ENCODE measurements around the gene ZNF652.
A peak's percentile ranks its signal among the peaks of the same experiment; 100 is the strongest.
"Not testable (repeated sequence)": the region's sequence is repeated elsewhere in the genome, so short reads cannot be mapped to it uniquely, and the experiment has no call there.

The ZNF652 gene

GRCh38 chr17:49361902-49362722 lies at the start of gene ZNF652:
Gene ZNF652, minus strand, starts transcription at chr17:49362250. Its CDS starts 44,525 bp downstream, at chr17:49317725.
- DNase-seq (ENCODE audit: low spot score) = peak; percentile 98

DNA sequence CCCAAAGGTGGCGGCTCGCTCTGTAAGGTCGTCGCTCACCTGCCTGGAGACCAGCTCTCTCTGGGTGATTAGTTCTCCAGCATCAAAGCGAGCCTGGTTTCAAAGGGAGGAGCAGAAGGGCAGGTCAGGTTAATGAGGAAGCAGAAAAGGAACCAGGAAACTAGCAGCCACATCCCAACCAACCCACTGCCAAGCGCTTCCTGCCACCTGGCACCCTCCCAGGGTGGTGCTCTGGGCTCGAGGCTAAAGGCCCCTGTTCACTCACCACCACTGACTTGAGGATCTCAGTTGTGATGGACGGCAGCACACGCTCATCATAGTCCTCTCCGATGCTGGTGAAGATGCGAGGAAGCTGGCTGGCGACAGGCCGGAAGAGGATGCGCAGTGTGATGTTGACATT lies 47.0 kb upstream of the ZNF652 start:
- DNase-seq (ENCODE audit: low spot score) = no peak

- peak; percentile 92 for DNase-seq (ENCODE audit: low spot score)
Observed at GRCh38 chr17:49407981-49408501, 46.0 kb upstream of the ZNF652 start.

GRCh38 chr17:49407086-49407485 lies 45.0 kb upstream of the ZNF652 start:
- DNase-seq (ENCODE audit: low spot score) = no peak

- DNase-seq (ENCODE audit: low spot score) = no peak
Observed at GRCh38 chr17:49406421-49407061, 44.5 kb upstream of the ZNF652 start.

DNA sequence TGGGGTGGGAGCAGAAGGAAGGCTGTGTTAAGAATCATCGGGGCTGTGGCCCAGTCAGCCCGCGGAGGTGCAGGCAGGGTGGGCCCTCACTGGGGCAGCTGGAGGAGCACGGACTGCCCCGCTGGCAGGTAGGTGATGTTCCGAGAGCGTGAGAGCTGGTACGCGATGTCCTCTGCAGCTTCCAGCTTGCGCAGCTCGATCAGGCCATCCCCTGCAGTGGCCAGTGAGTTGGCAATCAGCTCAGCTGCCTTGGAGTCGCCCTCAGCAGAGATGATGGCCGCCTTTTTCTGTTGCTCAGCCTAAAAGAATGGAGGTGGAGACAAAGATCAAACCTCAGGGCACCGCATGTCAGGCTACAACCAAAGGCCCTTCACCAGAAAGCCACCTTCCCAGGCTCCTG lies 42.9 kb upstream of the ZNF652 start:
- no peak for DNase-seq (ENCODE audit: low spot score)

DNA sequence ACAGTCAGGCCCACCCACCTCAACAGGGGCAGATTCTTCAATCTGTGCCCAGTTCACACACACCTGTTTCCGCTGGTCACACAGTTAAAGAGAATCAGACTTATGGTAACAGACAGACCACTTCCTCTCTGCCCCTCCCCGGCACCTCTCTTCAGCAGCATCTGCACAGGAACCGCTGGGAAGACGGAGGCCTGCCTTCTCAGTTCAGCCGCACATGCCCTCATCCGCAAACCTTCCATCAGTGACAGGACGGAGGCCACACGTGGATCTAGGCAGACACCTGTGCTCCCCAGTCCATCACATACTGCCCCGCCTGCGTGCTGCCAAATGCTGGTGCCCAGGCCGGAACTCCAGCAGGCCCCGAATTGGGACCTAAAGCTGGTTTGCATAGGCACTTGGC lies 42.3 kb upstream of the ZNF652 start:
- DNase-seq (ENCODE audit: low spot score) = no peak

- DNase-seq (ENCODE audit: low spot score) = no peak
Observed at GRCh38 chr17:49403514-49404289, 41.7 kb upstream of the ZNF652 start.

DNA sequence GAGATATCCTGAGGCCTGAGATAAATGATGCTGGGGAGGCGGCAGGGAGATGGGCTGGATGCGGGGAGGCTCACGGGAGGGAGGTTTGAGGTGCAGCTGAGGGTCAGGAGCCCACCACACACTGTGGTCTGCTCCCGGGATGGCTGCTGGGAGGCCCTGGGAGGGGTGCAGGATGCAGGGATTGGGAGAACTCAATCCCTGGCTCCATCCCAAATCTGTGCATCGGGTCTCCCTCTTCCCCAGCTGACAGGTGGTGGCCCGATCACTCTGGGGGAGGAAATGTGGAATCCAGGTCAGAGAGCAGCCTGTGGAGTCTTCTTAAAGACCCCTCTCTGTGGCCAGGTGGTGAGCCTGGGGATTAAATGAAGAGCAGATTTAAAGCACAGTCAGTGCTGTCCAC lies 40.7 kb upstream of the ZNF652 start:
- DNase-seq (ENCODE audit: low spot score) = no peak

DNA sequence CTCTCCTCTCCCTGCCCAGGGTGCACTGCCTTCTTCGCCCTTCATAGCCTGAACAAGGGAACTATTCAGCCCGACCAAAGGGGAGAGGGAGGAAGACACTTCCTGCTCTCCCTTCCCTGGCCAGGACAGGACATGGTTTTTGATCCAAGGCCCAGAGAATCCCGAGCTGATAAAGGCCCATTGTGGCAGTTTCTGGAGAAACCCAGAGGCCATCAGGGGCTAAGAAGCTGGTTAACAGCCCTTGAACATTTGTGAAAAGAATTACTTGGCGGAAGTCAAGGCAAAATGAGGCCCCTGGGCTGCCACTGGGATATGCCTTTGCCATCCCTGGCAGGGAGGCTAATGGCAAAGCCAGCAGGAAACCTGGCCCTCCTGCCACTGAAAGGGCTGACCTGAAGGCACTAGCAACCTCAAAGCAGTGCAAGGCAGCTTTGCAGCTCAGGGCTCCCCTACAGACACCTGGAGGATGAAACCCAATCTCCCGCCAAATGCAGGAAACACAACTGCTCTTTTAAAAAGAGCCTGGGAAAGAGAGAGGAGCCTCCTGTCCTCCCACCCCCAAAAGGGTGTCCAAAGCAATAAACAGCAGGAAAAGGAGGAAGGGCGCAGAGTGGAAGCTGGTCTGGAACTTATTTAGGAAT lies 40.0 kb upstream of the ZNF652 start:
- no peak for DNase-seq (ENCODE audit: low spot score)

DNA sequence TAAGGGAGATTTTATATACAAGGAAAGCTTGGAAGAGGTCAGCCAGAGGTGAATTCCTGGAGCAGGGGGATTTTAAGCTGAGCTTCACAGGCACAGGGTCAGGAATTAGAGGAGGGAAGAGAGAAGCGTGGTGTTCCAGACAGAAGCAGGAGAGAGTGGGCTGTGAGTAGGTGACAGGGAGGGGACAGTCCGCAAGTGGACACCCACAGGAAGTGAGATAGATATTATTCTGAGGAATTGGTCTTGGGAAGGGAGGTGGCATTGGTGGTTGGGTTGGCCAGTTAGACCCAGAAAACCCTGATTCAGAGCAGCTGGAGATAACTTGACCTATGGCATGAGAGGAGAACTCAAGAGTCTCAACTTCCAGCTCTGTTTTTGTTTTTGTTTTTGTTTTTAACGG lies 37.9 kb upstream of the ZNF652 start:
- no peak for DNase-seq (ENCODE audit: low spot score)

DNA sequence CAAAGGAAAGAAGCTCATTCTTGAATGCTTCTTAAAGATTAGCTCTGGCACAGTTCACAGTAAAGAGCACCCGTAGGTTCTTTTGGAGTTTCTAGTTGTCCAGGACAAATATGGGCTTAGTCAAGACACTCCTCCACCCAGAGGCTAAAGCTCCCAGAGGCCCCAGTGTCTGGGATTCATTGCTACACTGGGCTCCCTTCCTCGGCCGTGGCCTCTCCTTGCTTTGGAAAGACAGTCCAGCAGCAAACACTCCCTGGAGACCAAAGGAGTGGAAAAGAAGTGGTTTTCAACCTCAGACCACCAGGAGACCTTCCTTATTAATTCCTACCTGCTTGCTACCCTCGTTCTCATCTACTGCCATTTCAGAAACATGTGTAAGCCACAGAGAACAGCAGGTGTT lies 35.5 kb upstream of the ZNF652 start:
- no peak for DNase-seq (ENCODE audit: low spot score)

DNA sequence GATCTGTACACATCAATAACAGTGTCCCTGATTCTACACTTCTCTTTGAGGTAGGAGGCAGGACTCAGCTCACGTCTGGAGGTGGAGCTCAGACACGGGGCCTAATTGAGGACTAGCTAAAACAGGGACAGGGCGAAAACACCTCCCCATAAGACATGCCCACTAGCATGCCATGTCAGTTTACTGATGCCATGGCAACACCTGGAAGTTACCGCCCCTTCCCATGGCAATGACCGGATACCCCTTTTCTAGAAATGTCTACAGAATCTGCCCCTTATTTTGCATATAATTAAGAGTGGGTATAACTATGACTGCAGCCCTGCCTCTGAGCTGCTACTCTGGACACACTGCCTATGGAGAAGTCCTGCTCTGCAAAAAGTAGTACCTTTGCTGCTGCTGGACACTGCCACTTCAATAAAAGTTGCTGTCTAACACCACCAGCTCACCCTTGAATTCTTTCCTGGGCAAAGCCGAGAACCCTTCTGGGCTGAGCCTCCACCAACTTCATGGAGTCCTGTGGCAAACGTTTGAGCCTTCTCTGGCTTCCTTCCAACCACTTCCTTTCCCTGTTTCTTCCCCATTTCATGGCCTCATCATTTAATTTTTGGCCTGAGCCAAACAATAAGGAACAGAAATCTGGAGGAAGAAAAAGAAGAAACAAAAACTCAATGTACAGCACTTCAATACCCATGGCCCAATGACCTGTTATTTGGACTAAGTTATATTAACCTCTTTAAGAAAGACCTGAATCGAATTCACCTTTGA lies 31.6 kb upstream of the ZNF652 start:
- no peak for DNase-seq (ENCODE audit: low spot score)

- DNase-seq (ENCODE audit: low spot score) = no peak
Observed at GRCh38 chr17:49390548-49391324, 28.7 kb upstream of the ZNF652 start.

DNA sequence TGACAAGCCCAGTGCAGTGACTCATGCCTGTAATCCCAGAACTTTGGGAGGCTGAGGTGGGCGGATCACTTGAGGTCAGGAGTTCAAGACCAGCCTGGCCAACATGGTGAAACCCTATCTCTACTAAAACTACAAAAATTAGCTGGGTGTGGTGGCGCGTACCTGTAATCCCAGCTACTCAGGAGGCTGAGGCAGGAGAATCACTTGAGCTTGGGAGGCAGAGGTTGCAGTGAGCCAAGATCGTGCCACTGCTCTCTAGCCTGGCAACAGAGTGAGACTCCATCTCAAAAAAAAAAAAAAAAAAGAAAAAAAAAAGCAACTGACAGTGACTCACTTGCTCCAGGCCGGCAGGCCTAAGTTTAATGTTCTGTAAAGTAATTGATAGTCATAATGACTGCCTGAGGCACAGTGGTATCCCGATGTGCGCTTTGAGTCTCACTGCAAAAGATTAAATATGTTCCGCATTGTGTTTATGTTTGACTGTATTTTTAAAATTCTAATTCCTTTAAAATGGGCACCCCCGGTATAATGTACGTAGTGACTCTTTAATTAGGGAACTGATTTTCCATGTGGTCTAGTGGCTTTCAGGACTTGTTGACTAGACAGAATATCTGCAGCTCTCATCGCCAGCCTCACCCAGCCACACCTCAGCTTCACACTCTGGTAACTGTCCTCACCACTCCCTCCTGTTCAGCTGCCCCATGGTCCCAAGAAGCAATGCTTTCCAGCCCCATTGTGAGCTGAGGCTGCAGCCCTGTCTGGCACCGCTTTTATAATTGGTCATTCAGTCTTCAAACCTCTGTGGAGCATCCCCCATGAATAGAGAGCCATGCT lies 27.7 kb upstream of the ZNF652 start:
- DNase-seq (ENCODE audit: low spot score) = not testable (repeated sequence)

- no peak for DNase-seq (ENCODE audit: low spot score)
Observed at GRCh38 chr17:49388692-49389513, 26.9 kb upstream of the ZNF652 start.

GRCh38 chr17:49388290-49388640 lies 26.2 kb upstream of the ZNF652 start:
- no peak for DNase-seq (ENCODE audit: low spot score)

- no peak for DNase-seq (ENCODE audit: low spot score)
Observed at GRCh38 chr17:49387498-49388289, 25.6 kb upstream of the ZNF652 start.

Data from HuH-7 (cell line).